RPMI8226 (cell line): ENCODE data around the gene ANKRD27.
"Not testable (repeated sequence)": the region's sequence is repeated elsewhere in the genome, so short reads cannot be mapped to it uniquely, and the experiment has no call there.

Experiments
- DNase-seq: peaks from one replicate; pipeline ENCODE4 v3.0.0-alpha.2; 2015

The ANKRD27 gene

DNA sequence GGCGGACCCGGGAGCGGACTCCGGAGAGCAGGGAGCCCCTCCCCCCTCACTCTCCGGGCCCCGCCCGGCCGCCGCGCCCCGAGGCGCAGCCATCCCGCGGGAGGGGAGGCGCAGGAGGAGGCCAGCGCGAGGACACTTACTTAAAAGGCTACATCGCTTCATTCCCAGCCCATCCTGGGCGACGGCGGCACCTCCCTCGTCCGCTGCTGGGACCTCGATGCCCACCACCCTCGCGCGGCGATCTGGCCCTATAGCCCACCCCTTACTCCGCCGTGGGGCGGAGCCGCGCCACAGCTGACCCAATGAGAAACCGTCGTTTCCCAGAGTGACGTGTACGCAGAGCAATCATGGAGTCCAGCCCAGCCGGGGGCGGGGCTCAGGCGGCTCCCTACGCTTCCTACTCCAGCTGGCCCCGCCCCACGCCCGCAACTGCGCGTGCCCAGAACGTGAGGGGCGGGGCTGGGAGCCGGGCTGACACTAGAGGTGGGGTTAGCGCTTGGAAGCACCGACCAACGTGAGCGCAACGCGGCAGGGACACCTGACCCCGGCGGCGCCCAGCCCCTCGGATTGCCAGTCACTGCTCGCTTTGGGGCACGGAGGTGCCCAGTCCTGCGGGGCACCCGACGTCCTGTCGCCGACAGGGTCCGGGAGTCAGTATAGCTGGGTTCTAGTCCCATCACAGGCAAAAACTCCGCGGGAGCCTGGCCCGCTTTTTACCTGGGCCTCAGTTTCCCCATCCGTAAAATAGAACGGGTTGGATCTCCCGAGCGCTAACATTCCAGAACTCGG lies at the start of gene ANKRD27:
Gene ANKRD27, minus strand, starts transcription at position 250 of the 789 bp plus-strand sequence. CDS start 16,165 bp downstream, outside the sequence.
- DNase-seq: peak; percentile 96

DNA sequence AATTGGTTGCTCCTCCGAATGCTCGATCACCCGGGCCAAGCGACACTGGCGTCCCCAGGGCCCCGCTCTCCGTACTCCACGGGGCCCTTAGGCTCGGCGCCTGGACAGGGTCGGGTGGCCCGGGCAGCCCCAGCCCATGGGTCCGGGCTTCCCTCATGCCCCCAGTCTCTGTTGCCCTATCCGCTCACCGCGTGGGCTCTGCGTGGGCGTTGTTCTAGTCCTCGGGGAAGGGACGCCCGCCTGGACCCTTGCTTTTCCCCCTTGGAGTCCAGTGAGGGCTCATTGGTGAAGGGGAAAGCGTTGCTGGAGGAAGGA lies 45.9 kb upstream of the ANKRD27 start:
- DNase-seq: no peak

DNA sequence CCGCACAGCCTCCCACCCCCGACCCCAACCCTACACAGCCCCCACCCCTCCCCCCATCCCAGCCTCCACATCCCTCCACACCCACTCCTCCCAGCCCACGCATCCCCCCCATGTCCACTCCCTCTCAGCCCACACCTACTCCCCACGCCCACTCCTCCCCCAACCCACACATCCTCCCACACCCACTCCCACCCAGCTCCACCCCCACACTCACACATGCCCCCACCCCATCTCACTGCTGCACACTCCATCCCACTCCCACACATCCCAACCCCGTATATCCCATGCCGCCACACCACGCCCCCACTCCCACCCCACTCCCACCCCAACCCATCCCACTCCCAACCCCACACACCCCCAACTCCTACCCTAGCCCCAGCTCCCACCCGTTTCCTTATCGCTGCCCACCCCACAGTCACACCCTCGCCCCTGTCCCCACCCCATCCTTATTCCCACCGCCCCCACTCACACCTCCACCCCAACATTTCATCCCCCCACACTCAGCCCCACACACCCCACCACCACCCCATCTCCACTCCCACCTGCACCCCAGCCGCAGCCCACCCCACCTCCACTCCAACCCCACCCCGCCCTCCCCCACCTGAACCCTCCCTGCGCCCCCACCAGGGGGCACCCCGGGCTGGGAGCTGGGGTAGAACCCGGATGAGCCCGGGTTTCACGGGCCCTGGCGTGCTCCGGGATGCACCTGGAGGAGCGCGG lies 45.4 kb upstream of the ANKRD27 start:
- no peak for DNase-seq

DNA sequence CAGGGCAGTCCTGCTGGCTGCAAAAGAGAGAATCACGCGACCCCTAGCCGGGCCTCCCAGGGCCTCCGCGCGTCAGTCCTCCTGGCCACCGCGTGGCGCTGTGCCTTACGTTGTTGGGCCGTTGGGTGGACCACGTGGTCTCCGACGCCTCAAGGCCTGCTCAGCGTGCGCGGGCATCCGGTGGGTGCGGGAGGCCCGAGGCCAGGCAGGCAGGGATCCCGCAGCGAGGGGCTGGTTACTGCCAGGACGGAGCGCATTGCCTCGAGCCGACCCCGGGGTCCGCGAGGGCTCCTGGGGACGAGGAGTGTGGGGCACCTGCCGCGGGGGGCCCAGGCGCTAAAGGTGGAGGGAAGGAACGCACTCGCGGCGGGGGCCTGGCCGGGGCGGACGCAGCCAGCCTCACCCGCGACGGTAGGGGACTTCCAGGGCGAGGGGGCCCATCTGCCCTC lies 44.7 kb upstream of the ANKRD27 start, which contains the start of gene TDRD12:
Gene TDRD12, plus strand, starts transcription at position 157 of the 449 bp plus-strand sequence. CDS start 306 bp downstream, outside the sequence.
- no peak for DNase-seq

DNA sequence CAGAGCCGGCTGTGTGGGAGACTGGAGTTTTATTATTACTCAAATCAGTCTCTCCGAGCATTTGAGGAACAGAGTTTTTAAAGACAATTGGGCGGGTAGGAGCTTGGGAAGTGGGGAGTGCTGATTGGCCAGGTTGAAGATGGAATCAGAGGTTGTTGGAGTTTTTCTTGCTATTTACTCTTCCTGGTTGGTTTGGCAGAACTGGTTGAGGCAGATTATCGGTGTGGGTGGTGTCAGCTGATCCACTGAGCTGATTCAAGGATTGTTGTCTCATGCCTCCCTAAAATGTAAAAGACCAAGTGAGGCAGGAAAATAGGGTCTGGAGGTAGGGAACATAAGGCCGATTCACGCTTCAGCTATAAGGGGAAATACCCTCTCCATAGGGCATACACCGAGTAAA lies 43.3 kb upstream of the ANKRD27 start:
- no peak for DNase-seq

- no peak for DNase-seq
Observed at GRCh38 chr19:32717496-32717895, 42.5 kb upstream of the ANKRD27 start.

GRCh38 chr19:32716203-32716602 lies 41.2 kb upstream of the ANKRD27 start:
- DNase-seq: not testable (repeated sequence)

GRCh38 chr19:32711747-32712146 lies 36.8 kb upstream of the ANKRD27 start:
- DNase-seq: no peak

DNA sequence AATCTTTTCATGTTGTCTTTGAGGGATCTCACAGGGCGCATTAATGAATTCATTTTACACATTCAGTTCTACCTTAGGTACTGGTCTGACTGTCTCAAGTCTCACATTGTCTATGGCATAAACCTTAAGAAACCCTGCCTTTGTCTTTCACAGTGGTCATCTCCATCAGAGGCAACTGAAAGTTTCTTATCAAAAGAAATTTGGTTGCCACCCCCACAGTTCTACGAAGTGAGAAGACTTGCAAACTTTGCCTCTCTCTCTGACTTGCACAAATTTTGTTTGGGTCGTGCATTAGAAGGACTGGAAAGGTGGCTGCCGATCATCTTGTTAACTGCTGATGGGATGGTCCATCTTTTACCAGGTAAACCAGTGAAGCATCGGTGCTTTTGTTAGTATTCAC lies 34.1 kb upstream of the ANKRD27 start:
- DNase-seq: no peak

- no peak for DNase-seq
Observed at GRCh38 chr19:32708457-32708856, 33.5 kb upstream of the ANKRD27 start.

- DNase-seq: not testable (repeated sequence)
Observed at GRCh38 chr19:32704006-32704405, 29.0 kb upstream of the ANKRD27 start.

GRCh38 chr19:32702010-32702409 lies 27.0 kb upstream of the ANKRD27 start:
- no peak for DNase-seq

- not testable (repeated sequence) for DNase-seq
Observed at GRCh38 chr19:32700129-32700528, 25.1 kb upstream of the ANKRD27 start.

DNA sequence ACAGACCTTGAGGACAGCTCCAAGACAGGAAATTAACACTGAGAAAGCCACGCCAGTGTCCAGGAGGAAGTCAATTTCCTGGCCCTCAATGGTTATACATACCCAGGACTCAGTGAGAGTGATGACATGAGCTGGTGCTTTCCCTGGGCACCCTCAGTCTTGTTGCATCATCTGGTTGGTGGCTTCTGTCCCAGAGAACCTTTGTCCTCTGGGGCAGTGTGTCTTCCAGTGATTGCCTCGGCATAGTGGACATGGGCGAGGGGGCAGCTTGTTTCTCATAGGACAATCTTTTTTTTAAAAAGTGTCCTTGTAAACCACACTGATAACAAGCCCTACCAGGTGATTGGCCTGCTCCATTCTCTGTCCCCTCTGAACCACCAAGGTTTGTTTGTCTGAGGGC lies 21.8 kb upstream of the ANKRD27 start:
- DNase-seq: not testable (repeated sequence)

GRCh38 chr19:32695506-32695905 lies 20.5 kb upstream of the ANKRD27 start:
- not testable (repeated sequence) for DNase-seq

DNA sequence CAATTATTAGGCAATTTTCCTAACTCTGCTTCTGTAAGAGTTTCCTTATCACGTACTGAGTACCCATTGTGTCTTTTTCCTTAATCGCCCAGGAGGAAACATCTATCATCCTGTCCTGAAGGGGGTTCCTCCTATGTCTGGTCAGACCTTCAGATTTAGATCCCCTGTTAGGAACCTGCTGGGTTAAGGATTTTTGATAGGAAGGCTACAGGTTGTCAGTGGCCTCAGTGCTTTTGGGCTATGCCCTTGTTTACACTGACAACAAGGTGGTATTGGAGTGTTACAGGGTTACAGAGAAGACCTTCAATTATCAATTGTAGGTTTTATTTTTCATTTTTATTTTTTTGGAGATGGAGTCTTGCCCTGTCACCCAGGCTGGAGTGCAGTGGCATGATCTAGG lies 19.9 kb upstream of the ANKRD27 start:
- DNase-seq: not testable (repeated sequence)

DNA sequence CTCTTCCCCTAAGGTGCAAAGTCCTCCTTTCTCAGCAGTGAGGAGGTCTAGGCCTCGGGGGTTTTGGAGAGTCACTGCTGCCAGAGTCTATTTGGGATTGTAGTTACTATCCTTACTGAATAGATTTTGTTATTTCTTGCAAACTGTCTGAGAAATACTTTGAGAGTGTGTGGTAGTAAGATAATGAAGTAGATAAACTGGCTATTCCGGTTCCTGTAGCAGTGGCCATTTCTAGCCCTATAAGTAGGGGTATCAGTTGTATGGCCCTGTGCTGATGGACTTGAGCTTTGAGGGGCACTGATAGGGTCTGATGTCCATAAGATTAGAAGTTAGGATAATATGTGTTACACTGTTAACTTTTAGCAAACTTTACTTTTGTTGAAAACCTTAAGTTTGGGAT lies 19.3 kb upstream of the ANKRD27 start:
- not testable (repeated sequence) for DNase-seq

- not testable (repeated sequence) for DNase-seq
Observed at GRCh38 chr19:32693151-32694108, 18.4 kb upstream of the ANKRD27 start.

- DNase-seq: peak; percentile 4
Observed at GRCh38 chr19:32692727-32693061, 17.7 kb upstream of the ANKRD27 start.

DNA sequence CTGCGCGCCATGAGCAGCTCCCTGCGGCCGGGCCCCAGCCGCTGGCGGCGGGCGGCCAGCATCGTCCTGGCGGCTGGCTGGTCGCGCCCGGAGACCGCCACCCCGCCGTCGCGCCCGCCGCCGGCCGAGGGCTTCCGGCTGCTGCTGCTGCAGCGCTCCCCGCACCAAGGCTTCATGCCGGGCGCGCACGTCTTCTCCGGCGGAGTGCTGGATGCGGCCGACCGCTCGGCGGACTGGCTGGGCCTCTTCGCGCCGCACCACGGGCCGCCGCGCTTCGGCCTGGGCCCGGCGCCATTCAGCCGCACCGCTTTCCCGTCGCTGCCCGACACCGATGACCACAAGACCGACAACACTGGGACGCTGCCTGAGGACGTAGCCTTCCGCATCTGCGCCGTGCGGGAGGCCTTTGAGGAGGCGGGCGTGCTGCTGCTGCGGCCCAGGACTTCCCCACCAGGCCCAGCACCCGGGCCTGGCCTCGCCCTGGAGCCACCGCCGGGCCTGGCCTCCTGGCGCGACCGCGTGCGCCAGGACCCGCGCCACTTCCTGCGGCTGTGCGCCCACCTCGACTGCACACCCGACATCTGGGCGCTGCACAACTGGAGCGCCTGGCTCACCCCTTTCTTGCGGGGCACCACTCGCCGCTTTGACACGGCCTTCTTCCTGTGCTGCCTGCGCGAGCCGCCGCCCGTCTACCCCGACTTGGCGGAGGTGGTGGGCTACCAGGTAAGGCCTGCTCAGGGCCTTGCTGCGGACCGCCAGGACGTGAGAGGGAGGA lies 17.2 kb upstream of the ANKRD27 start:
- peak; percentile 61 for DNase-seq

DNA sequence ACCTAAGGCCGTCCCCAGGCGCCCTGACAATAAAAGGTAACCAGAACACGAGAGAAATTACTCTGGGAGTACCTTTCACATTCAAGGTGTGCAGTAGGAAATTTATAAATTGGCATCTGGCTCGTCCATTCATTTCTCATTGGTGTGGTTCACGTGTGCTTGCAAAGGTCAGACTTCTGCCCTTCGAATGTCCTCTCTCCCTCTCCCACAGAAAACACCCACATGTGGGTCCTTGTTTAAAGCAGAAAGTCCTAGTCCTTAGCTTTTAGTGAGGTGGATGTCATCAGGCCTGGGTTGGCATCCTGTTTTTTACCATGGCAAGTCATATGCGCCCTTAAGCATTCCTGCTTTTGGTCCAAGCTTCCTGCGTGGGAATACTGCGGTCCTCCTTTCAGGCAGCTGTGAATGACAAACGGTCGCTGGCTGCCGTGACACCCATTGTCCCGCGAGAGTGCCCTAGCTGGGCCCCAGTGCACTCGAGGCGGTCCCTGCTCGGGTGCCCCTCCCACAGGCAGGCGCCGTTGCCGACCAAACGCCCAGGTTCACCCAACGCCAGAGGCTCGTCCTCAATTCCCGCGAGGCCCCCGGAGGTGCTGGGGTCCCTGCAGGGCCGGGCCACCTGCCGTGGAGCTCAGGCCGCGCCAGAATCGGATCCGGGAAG lies 16.4 kb upstream of the ANKRD27 start, which contains the start of gene NUDT19:
Gene NUDT19, plus strand, starts transcription at position 531 of the 661 bp plus-strand sequence. CDS start 140 bp downstream, outside the sequence.
- DNase-seq: peak; percentile 87
